ENCODE data around the gene BAZ1A.

BAZ1A gene, protein sequence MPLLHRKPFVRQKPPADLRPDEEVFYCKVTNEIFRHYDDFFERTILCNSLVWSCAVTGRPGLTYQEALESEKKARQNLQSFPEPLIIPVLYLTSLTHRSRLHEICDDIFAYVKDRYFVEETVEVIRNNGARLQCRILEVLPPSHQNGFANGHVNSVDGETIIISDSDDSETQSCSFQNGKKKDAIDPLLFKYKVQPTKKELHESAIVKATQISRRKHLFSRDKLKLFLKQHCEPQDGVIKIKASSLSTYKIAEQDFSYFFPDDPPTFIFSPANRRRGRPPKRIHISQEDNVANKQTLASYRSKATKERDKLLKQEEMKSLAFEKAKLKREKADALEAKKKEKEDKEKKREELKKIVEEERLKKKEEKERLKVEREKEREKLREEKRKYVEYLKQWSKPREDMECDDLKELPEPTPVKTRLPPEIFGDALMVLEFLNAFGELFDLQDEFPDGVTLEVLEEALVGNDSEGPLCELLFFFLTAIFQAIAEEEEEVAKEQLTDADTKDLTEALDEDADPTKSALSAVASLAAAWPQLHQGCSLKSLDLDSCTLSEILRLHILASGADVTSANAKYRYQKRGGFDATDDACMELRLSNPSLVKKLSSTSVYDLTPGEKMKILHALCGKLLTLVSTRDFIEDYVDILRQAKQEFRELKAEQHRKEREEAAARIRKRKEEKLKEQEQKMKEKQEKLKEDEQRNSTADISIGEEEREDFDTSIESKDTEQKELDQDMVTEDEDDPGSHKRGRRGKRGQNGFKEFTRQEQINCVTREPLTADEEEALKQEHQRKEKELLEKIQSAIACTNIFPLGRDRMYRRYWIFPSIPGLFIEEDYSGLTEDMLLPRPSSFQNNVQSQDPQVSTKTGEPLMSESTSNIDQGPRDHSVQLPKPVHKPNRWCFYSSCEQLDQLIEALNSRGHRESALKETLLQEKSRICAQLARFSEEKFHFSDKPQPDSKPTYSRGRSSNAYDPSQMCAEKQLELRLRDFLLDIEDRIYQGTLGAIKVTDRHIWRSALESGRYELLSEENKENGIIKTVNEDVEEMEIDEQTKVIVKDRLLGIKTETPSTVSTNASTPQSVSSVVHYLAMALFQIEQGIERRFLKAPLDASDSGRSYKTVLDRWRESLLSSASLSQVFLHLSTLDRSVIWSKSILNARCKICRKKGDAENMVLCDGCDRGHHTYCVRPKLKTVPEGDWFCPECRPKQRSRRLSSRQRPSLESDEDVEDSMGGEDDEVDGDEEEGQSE (N-terminal part only)

DNA sequence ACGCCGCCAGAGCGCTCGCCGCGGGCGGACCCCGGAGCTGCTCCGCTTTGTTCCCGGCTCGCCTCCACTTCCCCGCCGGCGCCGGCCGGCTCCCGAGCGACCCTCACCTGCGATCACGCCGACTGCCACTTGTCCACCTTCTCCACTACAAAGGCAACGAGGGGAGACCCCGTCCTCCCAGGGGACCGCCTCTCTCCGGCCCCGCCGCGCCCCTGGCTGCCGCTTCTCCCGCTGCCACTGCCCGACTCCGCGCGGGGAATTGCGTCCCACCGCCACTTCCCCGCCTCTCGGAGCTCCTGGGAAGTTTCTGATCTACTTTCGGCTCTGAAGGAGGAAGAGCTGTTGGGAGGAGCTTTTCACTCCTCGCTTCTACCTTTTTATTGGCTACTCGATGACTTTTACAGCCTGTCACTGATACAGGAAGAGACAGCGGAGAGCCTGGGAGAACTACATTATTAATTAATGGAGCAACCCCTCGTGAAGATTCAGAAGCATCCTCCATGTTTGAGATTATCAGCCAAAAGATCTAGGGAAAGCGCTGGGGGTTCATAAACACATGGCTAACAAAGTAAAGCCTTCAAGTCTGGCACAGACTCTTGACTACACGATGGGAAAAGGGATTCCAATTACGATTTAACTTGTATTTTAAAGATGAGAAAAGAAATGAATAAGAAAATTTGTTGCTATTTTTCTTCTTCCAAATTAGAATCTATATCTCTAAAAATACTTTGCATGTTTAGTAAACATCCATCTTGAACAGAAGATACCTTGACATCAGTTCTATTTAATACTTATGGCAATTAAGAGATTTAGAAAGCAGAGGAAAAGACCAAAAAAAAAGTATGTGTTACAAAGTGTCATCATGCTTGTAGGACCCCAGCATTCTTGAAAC, at the start of gene BAZ1A:
Gene BAZ1A, minus strand, starts transcription at position 330 of the 892 bp plus-strand sequence. CDS start 756 bp downstream, outside the sequence.
- peak; percentile 97 for DNase-seq

DNA sequence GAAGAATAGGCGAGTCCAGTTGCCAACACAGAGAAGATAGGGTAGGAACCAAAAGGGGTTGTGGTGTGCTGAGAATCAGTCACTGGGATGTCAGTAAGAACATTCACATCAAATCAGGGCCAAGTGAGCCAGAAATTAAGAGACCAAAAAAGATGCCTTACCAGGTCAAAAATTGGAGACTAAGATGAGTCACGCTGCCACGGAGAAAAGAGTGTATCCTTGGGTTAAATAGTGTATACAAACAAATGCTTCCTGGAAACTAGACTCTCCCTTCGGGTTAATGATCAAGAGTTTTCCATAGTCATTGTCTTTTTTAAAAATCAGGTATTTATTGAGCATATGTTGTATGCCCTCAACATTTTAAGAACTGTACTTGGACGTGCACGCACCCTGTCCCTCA, 45.2 kb upstream of the BAZ1A start:
- DNase-seq, result no peak

DNA sequence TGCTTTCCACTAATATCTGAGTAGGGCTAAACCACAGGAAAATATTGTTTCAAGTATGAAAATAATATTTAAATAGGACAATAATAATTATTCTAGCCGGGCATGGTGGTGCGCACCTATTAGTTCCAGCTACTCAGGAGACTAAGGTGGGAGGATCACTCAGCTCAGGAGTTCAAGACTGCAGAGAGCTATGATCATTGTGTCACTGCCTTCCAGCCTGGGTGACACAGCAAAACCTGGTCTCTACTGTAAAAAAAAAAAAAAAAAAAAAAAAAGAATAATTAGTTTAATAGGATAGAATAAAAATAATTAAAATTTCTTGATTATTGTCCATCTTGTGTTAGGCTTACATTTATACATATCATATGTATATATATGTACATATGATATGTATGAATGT, 38.5 kb upstream of the BAZ1A start:
- DNase-seq, result no peak

DNA sequence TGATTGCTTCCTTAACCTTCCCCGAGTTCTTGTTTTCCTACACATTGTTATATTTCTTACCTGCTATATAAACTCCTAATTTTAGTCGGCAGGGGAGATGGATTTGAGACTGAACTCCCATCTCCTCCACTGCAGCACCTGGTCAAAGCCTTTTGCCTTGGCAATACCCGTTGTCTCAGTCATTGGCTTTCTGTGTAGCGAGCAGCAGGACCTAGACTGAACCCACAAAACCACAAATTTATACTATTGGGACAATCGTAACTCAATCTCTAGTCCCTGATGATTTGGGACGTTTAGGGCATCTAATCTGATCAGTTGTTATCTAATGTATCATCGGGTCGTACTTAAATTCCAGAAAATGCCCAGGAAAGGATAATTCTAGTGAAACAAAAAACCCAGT, 37.8 kb upstream of the BAZ1A start:
- DNase-seq, result no peak

DNA sequence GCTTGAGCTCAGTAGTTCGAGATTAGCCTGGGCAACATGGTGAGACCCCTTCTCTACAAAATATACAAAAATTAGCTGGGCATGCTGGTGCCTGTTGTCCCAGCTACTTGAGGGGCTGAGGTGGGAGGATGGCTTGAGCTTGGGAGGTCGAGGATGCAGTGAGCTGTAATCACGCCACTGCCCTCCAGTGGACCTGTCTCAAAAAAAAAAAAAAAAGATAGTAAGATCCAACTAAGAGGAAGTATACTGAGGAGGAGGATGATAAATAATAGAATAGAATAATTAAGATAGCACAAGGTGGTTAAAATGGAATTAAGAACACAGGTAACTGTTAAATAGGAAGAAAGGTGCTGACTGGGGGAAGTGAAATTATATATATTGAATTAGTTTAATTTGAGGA, 37.0 kb upstream of the BAZ1A start:
- no peak for DNase-seq

DNA sequence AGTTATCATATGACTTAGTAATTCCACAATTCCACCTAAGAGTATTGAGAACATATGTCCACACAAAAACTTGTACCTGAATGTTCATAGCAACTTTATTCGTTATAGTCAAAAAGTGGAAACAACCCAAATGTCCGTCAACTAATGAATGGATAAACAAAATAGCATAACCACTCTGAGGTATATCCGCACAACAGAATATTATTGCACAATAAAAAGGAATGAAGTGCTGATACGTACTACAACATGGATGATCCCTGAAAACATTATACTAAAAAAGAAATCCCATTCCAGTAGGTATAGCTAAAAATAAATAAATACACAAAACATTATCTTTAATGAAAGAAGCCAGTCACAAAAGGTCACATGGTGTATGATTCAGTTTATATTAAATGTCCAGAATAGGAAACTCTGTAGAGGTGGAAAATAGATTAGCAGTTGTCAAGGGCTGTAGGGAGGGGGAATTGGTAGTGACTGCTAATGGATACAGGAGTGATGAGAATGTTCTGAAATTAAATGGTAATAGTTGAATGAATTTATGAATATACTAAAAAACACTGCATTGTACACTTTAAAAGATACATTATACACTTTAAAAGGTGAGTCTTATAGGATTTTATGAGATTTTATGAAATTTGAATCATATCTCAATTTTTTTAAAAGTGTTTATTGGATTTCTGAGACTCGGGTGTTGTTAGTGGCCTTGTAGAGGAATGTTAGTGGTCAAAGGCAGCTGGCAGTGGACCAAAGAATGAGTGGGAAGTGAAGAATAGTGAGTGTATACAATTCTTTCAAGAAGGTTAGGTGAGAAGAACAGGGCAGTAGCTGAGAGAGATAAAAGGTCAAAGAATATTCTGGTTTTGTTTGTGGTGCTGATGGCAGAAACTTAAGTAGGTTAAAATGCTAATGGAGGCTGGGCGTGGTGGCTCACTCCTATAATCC, 36.3 kb upstream of the BAZ1A start:
- no peak for DNase-seq

DNA sequence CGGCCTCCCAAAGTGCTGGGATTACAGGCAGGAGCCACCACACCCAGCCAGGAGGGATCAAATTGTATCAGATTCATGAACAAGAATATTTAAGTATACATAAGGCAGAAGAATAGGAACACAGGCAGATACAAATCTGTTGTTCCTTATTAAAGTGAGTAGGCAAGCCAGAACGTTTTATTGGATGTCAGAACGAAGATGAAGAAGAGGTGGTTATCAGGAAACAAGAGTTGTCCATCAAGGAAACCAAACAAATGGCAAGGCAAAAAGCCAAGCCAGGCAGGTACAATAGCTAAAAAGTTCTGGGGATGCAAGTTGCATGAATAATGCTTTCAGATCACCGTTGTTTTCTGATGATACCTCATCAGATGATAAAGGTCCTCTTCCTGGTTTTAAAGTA, 31.1 kb upstream of the BAZ1A start:
- DNase-seq, result no peak

DNA sequence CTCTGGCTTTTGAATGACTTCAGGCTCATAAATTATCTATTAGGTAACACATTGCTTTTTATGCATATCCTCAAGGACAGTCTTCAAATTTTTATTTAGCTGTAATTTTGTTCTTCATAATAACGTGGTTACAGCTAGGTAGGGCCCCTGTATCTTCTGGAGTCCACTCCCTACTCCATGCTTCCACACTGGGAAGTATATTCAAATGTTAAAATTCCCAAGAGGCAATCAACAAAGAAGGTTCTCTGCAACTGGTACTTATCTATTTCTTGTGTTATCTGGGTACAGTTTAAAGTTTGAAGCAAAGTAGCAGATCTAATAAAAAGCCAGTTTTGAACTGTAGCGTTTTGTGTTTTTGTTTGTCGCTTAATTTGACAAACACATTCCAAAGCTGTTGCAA, 20.1 kb upstream of the BAZ1A start:
- DNase-seq, result no peak

DNA sequence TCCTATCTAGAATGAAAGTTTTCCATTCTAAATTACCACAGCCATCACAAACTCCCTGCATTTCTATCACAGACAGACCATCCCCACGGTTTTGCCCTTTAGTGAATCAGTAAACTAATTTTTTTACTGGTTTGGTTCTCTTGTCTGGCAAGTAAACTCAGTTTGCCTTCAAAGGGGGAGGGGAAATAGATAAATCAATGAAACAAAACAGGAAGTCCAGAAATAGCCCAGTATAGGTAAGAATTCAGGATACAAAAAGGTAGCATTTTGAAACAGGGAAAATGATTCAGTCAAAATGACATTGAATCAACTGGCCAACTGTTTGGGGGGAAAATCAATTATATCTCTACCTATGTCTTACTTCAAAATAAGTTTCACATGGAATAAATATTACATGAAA, 15.8 kb upstream of the BAZ1A start:
- DNase-seq, result no peak

DNA sequence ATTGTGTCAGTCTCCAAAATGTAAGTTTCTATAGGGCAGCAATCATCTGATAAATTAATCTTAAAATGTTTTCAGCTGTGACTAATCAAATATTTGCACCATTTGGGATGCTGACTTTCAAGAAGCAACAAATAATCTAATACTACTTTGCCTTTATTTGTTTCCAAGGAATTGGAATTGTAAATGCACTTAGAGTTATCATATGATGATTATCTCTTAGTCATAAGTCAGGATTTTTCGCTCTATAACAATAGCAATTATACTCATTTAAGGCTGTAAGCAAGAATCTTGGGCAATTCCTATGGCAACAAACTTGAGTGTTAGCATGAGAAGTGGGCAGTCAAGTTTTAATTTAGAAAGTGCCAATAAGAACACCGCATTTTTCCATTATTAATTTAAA, 13.0 kb upstream of the BAZ1A start:
- no peak for DNase-seq

DNA sequence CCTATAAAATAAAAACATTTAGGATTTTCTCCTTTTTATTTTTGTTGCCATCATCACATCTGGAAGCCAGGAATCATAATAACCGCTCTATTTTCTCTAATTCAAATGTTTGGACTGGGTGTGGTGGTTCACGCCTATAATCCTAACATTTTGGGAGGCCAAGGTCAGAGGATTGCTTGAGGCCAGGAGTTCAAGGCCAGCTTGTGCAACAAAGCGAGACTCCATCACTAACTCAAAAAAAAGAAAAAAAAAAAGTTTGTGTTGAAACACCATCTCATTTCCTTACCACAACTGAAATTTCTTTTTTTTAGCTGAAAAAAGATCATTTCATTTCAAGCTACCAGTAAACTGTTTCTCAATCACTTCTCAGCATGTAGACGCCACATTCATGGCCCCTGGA, 8.8 kb upstream of the BAZ1A start:
- no peak for DNase-seq

DNA sequence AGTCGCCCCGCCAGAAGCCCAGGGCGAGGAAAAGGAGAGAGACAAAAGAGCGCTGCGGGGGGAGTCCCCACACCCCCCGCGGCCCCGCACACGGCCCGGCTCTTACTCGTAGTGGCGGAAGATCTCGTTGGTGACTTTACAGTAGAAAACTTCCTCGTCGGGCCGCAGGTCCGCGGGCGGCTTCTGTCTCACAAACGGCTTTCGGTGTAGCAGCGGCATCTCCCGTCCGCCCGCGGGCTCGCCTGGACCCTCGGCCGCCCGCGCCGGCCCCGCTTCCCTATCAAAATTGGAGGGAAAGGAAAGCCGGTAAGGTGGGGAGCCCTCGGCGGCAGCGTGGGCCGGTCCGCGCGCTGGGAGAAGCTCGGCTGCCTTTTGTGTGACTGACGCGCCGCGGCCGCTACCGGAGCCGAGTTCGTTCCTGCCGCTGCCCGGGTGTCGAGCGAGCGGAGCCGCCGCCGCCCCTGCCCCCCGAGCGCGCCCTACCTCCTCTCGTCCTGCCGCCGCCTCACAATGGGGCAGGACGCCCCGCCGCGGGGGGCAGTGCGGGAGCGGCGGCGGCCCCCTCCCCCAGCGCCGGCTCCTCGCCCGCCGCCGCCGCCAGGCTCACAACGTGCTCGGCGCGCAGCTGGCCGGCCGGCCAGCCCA, 652 bp downstream of the BAZ1A start:
- peak; percentile 64 for DNase-seq

DNA sequence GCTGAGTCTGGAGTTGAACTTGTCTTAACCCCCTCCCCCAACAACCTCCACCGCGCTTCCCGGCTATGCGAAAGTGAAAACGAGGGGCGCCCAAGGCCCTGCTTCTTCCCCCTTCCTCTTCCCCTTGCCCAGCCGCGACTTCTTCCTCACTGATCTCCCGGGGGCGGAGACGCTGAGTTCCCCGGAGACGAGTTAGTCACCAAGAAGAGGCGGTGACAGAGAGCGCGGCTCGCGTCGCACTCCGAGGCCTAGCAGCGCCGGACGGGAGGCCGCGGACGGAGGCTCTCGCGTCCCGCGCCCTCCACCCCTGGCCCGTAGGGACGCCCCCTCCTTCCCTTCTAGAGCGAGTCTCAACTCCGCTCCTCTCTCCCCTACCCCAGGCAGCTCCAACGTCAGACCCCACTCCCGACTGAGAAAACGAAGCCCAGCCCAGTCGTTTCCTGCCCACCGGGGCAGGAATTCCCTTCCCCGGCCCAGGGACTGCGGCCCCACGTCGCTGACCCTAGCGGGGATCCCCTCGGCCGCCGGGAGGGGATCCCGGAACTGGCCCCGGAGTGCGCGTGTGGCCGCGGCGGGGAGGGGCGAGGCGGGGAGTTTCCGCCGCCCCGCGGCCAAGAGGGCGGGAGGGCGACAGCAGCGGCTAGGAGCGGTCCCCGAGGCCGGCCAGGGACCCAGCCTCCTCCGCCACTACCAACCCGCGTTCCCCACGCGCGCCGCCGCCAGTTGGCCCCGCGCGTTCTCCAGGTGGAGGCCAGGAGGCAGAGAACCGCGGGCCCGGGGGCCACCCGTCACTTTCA, 1.4 kb downstream of the BAZ1A start:
- peak; percentile 78 for DNase-seq

DNA sequence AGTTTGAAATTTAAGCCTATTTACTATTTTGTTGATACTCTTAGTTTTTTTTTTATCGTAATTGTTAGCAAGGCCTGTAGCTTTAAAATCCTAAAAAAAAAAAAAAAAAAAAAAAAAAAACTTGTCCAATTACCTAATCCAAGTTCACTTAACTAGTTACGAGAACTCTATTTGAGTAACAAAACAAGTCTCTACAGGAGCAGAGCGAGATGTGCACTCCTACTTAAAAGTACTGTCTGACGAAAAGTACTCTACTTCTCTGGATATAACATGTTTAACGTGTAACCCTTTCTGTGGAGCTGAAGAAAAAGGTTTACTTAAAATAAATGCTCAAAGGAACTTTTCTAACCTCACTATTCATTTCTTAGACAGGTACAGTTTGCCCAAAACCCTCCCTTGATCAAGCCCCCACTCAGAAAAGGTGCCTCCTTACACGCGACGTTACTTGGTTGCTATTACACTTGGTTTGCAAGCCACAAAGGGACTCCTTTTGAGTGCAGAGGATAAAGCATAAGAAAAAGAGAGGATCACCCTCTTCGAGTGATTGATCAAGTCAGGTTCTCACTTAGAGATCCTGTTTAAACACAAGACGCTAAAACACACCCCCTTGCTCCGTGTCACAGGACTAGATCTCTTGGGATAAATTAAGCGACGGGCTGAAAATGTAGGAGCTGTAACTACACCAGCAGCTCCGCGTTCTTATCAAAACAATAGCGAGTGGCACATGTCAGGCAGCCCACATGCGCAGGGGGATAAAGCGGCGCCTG, 2.2 kb downstream of the BAZ1A start:
- DNase-seq, result peak; percentile 45

DNA sequence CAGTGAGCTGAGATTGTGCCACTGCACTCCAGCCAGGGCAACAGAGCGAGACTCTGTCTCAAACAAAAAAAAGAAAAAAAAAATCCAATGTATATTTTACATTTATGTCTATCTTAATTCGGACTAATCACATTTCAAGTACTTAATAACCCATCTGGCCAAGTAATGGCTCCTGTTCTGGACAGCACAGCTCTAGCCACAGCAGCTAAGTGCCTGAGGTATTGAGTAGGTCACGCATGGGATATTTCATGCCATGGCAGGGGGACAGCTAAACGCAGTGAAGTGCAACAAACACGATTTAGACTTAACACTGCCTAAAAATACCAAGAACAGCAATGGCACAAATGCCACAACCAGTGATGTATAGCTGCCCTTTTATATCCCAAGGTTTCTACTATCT, 8.0 kb downstream of the BAZ1A start:
- DNase-seq, result no peak

DNA sequence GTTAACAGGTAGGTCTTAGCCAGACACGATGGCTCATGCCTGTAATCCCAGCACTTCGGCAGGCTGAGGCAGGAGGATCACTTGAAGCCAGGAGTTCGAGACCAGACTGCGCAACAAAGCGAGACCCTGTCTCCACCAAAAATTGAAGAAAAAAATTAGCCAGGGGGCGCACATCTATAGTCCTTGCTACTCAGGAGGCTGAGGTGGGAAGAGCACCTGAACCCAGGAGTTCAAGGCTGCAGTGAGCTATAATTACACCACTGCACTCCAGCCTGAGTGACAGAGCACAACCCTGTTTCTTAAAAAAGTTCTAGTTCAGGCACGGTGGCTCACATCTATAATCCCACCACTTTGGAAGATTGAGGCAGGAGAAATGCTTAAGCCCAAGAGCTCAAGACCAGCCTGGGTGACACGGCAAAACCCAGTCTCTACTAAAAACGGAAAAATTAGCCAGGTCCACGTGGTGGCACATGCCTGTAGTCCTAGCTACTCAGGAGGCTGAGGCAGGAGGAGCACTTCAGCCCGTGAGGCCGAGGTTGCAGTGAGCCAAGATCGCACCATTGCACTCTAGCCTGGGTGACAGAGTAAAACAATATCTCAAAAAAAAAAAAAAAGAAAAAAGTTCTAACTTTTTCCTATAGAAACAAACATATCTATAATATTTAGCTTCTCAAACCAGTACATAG, 9.1 kb downstream of the BAZ1A start:
- no peak for DNase-seq

DNA sequence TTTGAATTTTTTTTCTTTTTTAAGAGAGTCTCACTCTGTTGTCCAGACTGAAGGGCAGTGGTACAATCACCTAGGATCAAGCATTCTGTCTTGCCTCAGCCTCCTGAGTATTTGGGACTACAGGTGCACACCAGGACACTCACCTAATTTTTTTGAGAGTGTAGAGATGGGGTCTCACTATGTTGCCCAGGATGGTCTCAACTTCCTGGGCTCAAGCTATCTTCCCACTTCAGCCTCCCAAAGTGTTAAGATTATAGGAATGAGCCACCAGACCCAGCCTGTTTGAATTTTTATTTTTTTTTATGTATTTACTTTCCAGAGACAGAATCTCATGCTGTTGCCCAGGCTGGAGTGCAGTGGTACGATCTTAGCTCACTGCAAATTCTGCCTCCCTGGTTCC, 11.3 kb downstream of the BAZ1A start:
- DNase-seq, result no peak

DNA sequence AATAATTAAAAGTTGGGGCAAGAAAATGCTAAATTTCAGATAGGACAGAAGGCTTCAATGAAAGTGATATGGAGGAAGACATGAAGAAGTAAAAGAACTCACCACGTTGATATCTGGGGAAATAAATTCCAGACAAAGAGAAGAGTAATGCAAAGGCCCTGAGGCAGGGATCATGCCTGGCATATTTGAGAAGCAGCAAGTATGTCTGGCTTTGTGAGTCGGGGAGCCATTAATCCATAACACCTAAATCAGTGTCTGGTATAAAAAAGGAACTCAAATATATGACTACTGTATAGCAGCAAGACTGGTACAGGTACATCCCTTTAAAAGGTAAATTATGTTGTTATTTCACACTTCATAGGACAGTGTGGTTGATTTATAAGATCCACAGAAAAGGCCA, 16.4 kb downstream of the BAZ1A start:
- no peak for DNase-seq
